ENCODE measurements around the gene APBB1. TPM values are rescaled to one million over a fixed set of nuclear protein-coding genes. Genes with fewer than 3 reads are reported as not detected.
A peak's percentile ranks its signal among the peaks of the same experiment; 100 is the strongest.

Gene APBB1
- polyA plus RNA-seq, 6 donors from 2014 or later: 9.4 to 40.0 (median 28.0) TPM

- Mint-ChIP-seq H3K27ac (no peak overlapping the region), H3K4me1 (peaks cover 21 to 31% (median 25%) of the 10 kb centered on the region in 3 donors)
Observed at GRCh38 chr11:6410695-6411430, 8.0 kb downstream of the APBB1 start.

GRCh38 chr11:6406370-6406769 is 12.5 kb downstream of the APBB1 start:
- peak overlapping the region in 5 of 6 donors; percentile 13 to 83 (median 16) for H3K27ac Mint-ChIP-seq
- H3K4me3 Mint-ChIP-seq: peak overlapping the region in 2 of 8 donors; percentile 8 to 33
- H3K36me3 Mint-ChIP-seq: peaks cover 0 to 12% of the 10 kb centered on the region in 2 donors
- H3K9me3 Mint-ChIP-seq: no peaks in the 10 kb centered on the region
- ATAC-seq (ENCODE audit: low read depth in 2 of 2) (no peak), DNase-seq (no peak)
- peaks cover 52 to 58% (median 56%) of the 10 kb centered on the region in 3 donors for H3K4me1 Mint-ChIP-seq
- no peaks in the 10 kb centered on the region for H3K27me3 Mint-ChIP-seq

More at GRCh38 chr11:6410695-6411430, 8.0 kb downstream of the APBB1 start:
- DNase-seq: no peak
- no peaks in the 10 kb centered on the region for H3K9me3 Mint-ChIP-seq
- peaks cover 0 to 12% of the 10 kb centered on the region in 2 donors for H3K36me3 Mint-ChIP-seq
- ATAC-seq (ENCODE audit: low read depth in 2 of 2): no peak
- H3K27me3 Mint-ChIP-seq: no peaks in the 10 kb centered on the region
- H3K4me3 Mint-ChIP-seq: no peak overlapping the region

- H3K4me1 Mint-ChIP-seq: peaks cover 56 to 63% (median 61%) of the 10 kb centered on the region in 3 donors
- H3K36me3 Mint-ChIP-seq: peaks cover 0 to 12% of the 10 kb centered on the region in 2 donors
- H3K27me3 Mint-ChIP-seq: no peaks in the 10 kb centered on the region
- no peaks in the 10 kb centered on the region for H3K9me3 Mint-ChIP-seq
- ATAC-seq (ENCODE audit: low read depth in 2 of 2) (no peak), DNase-seq (no peak)
- H3K4me3 Mint-ChIP-seq: peak overlapping the region in 4 of 8 donors; percentile 8 to 63 (median 24)
- peak overlapping the region in 4 of 6 donors; percentile 11 to 83 (median 17) for H3K27ac Mint-ChIP-seq
Observed at GRCh38 chr11:6405846-6406245, 13.0 kb downstream of the APBB1 start.

- Mint-ChIP-seq H3K4me1 (peaks cover 60 to 66% (median 66%) of the 10 kb centered on the region in 3 donors), H3K4me3 (peak overlapping the region in 1 of 8 donors; percentile 77), H3K9me3 (no peaks in the 10 kb centered on the region), H3K27ac (peak overlapping the region in 1 of 6 donors; percentile 85), H3K36me3 (peaks cover 0 to 10% of the 10 kb centered on the region in 2 donors), H3K27me3 (no peaks in the 10 kb centered on the region)
- DNase-seq (no peak), ATAC-seq (ENCODE audit: low read depth in 2 of 2) (no peak)
Observed at GRCh38 chr11:6405052-6405667, 13.7 kb downstream of the APBB1 start.

- no peaks in the 10 kb centered on the region for H3K27me3 Mint-ChIP-seq
- H3K27ac Mint-ChIP-seq: peak overlapping the region; percentile 63 to 91 (median 82)
- H3K4me3 Mint-ChIP-seq: peak overlapping the region in 6 of 8 donors; percentile 49 to 92 (median 70)
- no peak for DNase-seq
- H3K9me3 Mint-ChIP-seq: no peaks in the 10 kb centered on the region
- peaks cover 0 to 8% of the 10 kb centered on the region in 2 donors for H3K36me3 Mint-ChIP-seq
- H3K4me1 Mint-ChIP-seq: peaks cover 60 to 72% (median 66%) of the 10 kb centered on the region in 3 donors
- ATAC-seq (ENCODE audit: low read depth in 2 of 2): peak in 1 of 2 donors; percentile 14
Observed at GRCh38 chr11:6404342-6405051, 14.4 kb downstream of the APBB1 start.

- Mint-ChIP-seq H3K27ac (peak overlapping the region in 5 of 6 donors; percentile 76 to 96 (median 90)), H3K9me3 (no peaks in the 10 kb centered on the region), H3K4me3 (peak overlapping the region in 7 of 8 donors; percentile 15 to 92 (median 77)), H3K36me3 (peaks cover 0 to 10% of the 10 kb centered on the region in 2 donors), H3K27me3 (no peaks in the 10 kb centered on the region), H3K4me1 (peaks cover 60 to 76% (median 66%) of the 10 kb centered on the region in 3 donors)
- no peak for DNase-seq
- ATAC-seq (ENCODE audit: low read depth in 2 of 2): no peak
Observed at GRCh38 chr11:6403539-6403938, 15.4 kb downstream of the APBB1 start.

GRCh38 chr11:6402561-6402981 is 16.3 kb downstream of the APBB1 start:
- ATAC-seq (ENCODE audit: low read depth in 2 of 2) (peak; percentile 96 to 97), DNase-seq (peak; percentile 85)
- peak overlapping the region; percentile 78 to 97 (median 94) for H3K27ac Mint-ChIP-seq
- peaks cover 56 to 71% (median 66%) of the 10 kb centered on the region in 3 donors for H3K4me1 Mint-ChIP-seq
- H3K36me3 Mint-ChIP-seq: peaks cover 0 to 19% of the 10 kb centered on the region in 2 donors
- H3K9me3 Mint-ChIP-seq: no peaks in the 10 kb centered on the region
- H3K27me3 Mint-ChIP-seq: no peaks in the 10 kb centered on the region
- peak overlapping the region; percentile 46 to 93 (median 89) for H3K4me3 Mint-ChIP-seq

GRCh38 chr11:6402061-6402470 is 16.8 kb downstream of the APBB1 start:
- peak overlapping the region; percentile 55 to 97 (median 94) for H3K27ac Mint-ChIP-seq
- peaks cover 0 to 19% of the 10 kb centered on the region in 2 donors for H3K36me3 Mint-ChIP-seq
- H3K4me3 Mint-ChIP-seq: peak overlapping the region; percentile 46 to 93 (median 89)
- ATAC-seq (ENCODE audit: low read depth in 2 of 2) (no peak), DNase-seq (no peak)
- no peaks in the 10 kb centered on the region for H3K27me3 Mint-ChIP-seq
- H3K9me3 Mint-ChIP-seq: no peaks in the 10 kb centered on the region
- H3K4me1 Mint-ChIP-seq: peaks cover 53 to 68% (median 63%) of the 10 kb centered on the region in 3 donors

GRCh38 chr11:6401464-6401863 is 17.4 kb downstream of the APBB1 start:
- H3K4me3 Mint-ChIP-seq: peak overlapping the region in 2 of 8 donors; percentile 4 to 30
- H3K36me3 Mint-ChIP-seq: peaks cover 0 to 19% of the 10 kb centered on the region in 2 donors
- no peaks in the 10 kb centered on the region for H3K27me3 Mint-ChIP-seq
- H3K9me3 Mint-ChIP-seq: no peaks in the 10 kb centered on the region
- ATAC-seq (ENCODE audit: low read depth in 2 of 2) (no peak), DNase-seq (no peak)
- H3K4me1 Mint-ChIP-seq: peaks cover 47 to 62% (median 57%) of the 10 kb centered on the region in 3 donors
- peak overlapping the region in 2 of 6 donors; percentile 82 to 90 for H3K27ac Mint-ChIP-seq

- Mint-ChIP-seq H3K27ac (peak overlapping the region in 5 of 6 donors; percentile 57 to 90 (median 82)), H3K4me3 (peak overlapping the region in 4 of 8 donors; percentile 4 to 66 (median 46)), H3K4me1 (peaks cover 43 to 54% (median 50%) of the 10 kb centered on the region in 3 donors), H3K27me3 (no peaks in the 10 kb centered on the region), H3K9me3 (no peaks in the 10 kb centered on the region), H3K36me3 (peaks cover 0 to 19% of the 10 kb centered on the region in 2 donors)
- DNase-seq: no peak
- ATAC-seq (ENCODE audit: low read depth in 2 of 2): no peak
Observed at GRCh38 chr11:6400431-6401345, 18.2 kb downstream of the APBB1 start.

- H3K4me3 Mint-ChIP-seq: no peak overlapping the region
- peaks cover 26 to 40% (median 32%) of the 10 kb centered on the region in 3 donors for H3K4me1 Mint-ChIP-seq
- H3K36me3 Mint-ChIP-seq: peaks cover 8 to 19% of the 10 kb centered on the region in 2 donors
- peak overlapping the region in 2 of 6 donors; percentile 4 to 28 for H3K27ac Mint-ChIP-seq
- no peak for DNase-seq
- no peaks in the 10 kb centered on the region for H3K9me3 Mint-ChIP-seq
- H3K27me3 Mint-ChIP-seq: no peaks in the 10 kb centered on the region
- ATAC-seq (ENCODE audit: low read depth in 2 of 2): no peak
Observed at GRCh38 chr11:6397636-6398035, 21.3 kb downstream of the APBB1 start.

GRCh38 chr11:6397156-6397555 is 21.7 kb downstream of the APBB1 start:
- Mint-ChIP-seq H3K9me3 (no peaks in the 10 kb centered on the region), H3K27me3 (no peaks in the 10 kb centered on the region), H3K4me3 (peak overlapping the region in 1 of 8 donors; percentile 28), H3K4me1 (peaks cover 23 to 37% (median 32%) of the 10 kb centered on the region in 3 donors), H3K36me3 (peaks cover 10 to 19% of the 10 kb centered on the region in 2 donors), H3K27ac (peak overlapping the region in 1 of 6 donors; percentile 60)
- ATAC-seq (ENCODE audit: low read depth in 2 of 2) (no peak), DNase-seq (no peak)

Measured in naive B cell (primary cell).